HG03060 (cell line): ENCODE results near the gene NRAS.

Source experiments
- ATAC-seq: cut with Tn5 transposase; IDR thresholded peaks from one replicate; pipeline ENCODE4 v1.9.1; 2021; ENCODE audit warnings: low read depth, moderate number of reproducible peaks; ENCODE audit not compliant: unreplicated experiment

Gene NRAS

DNA sequence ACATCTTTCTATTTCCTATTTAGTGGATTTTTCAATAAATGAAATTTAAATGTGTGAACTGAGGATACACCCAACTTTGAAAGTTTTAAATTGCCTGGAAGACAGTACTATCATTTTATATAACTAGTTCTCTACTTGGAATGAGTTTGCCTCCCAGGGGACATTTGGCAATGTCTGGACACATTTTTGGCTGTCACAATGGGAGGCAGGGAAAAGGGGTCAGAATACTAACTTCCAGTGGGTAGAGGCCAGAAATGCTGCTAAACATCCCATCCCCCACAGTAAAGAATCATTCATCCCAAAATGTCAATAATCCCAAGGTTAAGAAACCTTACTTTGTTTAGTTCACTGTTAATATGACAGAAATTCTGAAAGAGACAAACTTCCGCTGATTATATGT is 13.2 kb upstream of the NRAS start:
- no peak for ATAC-seq

DNA sequence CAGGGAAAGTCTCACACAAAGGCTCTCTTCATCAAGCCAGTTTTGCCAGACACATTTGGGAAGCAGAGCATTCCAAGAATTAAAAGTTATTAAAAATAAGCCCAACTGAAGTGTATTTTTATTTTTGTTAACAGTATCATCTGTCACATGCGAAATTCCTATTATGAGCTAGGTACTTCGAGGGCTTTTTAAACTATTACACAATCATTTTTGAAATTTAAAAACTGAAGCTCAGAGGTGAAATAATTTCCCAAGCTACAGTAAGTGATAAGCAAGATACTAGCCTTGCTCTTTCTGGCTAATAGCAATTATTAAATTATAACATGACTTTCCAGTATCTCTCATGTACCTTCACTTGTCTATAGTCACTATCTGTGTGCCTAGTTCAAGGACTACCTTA is 12.0 kb upstream of the NRAS start:
- ATAC-seq, result no peak

DNA sequence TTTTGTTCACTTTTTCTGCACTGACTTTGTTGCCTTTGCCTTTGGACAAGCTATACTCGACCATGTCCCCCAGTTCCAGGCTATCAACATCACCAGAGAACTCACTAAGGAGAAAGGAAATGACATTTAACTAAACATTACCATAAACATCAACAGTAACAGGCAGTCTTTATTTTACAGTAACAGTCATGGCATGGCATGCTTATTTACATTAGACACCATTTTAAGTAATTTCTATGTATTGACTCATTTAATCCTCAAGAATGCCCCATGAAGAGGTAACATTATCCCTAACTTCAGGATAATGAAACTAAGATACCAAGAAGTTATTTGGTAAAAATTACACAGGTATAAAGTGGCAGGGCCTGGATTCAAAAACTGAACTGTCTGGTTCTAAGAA is 8.7 kb upstream of the NRAS start:
- ATAC-seq, result no peak

- no peak for ATAC-seq
Observed at GRCh38 chr1:114723915-114724314, 7.3 kb upstream of the NRAS start.

GRCh38 chr1:114723457-114723856 is 6.9 kb upstream of the NRAS start:
- ATAC-seq, result no peak

GRCh38 chr1:114720492-114720891 is 3.9 kb upstream of the NRAS start:
- ATAC-seq, result no peak

GRCh38 chr1:114719424-114719787 is 2.8 kb upstream of the NRAS start:
- no peak for ATAC-seq

GRCh38 chr1:114718661-114719423 is 2.3 kb upstream of the NRAS start:
- ATAC-seq, result no peak

GRCh38 chr1:114715952-114716303 is 643 bp downstream of the NRAS start:
- no peak for ATAC-seq

- no peak for ATAC-seq
Observed at GRCh38 chr1:114712977-114713376, 3.6 kb downstream of the NRAS start.

- ATAC-seq, result no peak
Observed at GRCh38 chr1:114710360-114710759, 6.2 kb downstream of the NRAS start.

DNA sequence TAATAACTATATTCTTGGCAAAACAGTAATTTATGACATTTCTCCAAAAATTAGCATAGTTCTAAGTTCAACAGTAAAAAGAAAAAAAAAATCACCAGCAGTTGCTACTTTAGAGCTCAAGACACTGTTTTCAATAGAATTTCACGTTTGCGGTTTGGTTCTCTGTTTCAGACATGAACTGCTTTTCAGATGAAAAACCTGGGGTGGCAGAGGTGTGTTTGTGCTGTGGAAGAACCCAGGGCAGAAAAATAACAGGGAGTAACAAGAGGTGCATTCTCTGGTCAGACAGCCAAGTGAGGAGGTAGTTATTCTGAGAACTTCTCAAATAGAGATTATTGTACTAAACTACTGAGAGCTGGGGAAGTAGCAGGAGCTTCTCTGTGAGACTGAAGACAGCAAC is 9.0 kb downstream of the NRAS start:
- no peak for ATAC-seq

DNA sequence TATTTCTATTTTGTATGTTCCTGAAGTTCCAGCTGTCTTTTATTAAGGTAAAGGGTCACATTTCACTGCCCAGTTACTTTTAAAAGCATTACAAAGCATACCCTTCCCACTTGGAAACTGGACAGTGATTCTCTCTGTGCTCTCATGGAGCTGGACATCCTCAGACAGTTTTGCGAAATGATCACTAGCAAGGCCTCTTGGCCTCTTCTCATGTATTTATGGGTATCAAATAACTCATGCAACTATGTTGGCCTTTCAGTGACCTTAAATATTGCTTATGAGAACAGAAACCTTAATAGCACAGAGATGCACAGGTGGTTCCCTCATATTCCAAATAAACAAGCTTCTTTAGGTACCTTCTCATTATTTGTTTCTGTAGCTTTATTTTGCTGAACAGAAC is 13.3 kb downstream of the NRAS start:
- ATAC-seq, result no peak

- ATAC-seq, result no peak
Observed at GRCh38 chr1:114702737-114703136, 13.8 kb downstream of the NRAS start.

GRCh38 chr1:114701931-114702330 is 14.6 kb downstream of the NRAS start:
- no peak for ATAC-seq

DNA sequence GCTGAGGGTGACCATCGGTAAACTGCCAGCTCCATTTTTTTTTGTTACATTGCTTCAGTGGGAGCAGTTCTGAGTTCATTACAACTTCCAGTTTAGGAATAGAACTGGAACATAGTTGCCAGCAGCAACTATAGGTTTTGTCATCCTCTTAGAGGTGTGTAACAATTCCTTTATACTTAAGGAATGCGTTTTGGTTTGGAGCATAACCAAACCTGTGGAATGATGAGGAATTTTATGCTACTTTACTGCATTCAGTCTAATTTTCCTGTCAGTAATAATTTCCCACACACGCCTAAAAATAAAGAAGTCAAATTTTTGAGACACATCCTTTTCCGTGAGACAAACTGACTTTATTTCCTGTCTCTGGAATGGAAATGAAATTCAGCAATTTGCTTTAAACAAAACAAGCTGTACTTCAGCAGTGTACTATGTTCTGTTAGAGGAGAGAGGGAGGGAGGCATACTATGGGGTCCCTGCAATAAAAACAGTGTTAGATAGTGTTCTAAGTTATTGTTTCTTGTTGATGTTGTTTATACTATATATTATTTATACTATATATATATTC is 16.5 kb downstream of the NRAS start:
- no peak for ATAC-seq

- no peak for ATAC-seq
Observed at GRCh38 chr1:114696810-114697209, 19.8 kb downstream of the NRAS start.

DNA sequence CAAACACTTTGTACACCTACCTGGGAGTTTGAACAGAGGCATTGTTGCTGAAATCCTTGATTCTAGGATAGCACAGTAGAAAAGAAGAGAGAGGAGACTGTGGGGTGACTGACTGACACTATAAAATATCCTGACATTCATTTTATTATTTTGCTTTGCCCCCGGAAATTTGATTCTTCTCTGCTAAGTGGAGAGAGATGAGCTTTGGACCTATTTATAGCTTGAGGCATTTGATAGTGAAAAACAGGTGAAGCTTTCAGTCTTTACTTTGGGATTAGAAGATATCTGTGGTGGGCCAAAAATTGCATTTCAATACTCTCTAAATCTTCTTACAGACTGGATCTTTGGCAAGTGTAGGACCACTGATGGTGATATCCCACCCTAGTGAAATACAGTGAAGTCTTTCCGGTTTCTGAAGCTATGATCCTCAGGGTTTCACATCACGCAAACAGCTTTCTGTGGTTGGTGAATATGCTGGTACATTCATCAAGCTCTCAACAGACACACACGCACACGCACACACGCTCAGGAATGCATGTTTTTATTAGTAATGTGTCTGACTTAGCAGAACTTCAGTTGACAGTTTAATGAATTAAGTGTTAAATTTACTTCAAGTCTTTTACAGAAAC is 21.0 kb downstream of the NRAS start, which contains the start of gene AMPD1:
AMPD1 (minus strand) TSS at position 117 of the 629 bp plus-strand sequence; CDS start at position 42, 75 bp downstream.
- no peak for ATAC-seq

GRCh38 chr1:114694540-114695310 is 21.8 kb downstream of the NRAS start:
- ATAC-seq, result no peak

DNA sequence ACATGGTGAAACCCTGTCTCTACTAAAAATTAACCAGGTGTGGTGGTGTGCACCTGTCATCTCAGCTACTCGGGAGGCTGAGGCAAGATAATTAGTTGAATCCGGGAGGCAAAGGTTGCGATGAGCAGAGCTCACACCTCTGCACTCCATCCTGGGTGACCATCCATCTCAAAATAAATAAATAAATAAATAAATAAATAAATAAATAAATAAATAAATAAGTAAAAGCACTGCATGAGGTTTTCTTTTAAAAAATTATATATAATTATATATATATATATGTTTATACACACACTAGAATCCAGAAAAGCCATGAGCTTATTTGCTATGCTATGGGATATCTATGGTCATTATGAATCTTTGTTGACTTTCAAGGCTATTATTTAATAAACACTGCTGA is 23.6 kb downstream of the NRAS start:
- ATAC-seq, result no peak

GRCh38 chr1:114691061-114691460 is 25.5 kb downstream of the NRAS start:
- ATAC-seq, result no peak
